Chondrocyte (in vitro differentiated cells): Measurements from ENCODE around the gene CNOT6. TPM values are rescaled to one million over a fixed set of nuclear protein-coding genes. Genes with fewer than 3 reads are reported as not detected.
"Not testable (repeated sequence)": the region's sequence is repeated elsewhere in the genome, so short reads cannot be mapped to it uniquely, and the experiment has no call there.

Experiments used
- DNase-seq: peaks from one replicate; pipeline ENCODE4 v3.0.0; 2021; ENCODE audit warnings: mixed read lengths, low spot score
- H3K27ac Mint-ChIP-seq: one replicate; pipeline ENCODE4 v1.8.0; 2021; ENCODE audit warnings: mild to moderate bottlenecking, moderate library complexity, mixed read lengths; ENCODE audit not compliant: unreplicated experiment
- H3K27me3 Mint-ChIP-seq: 2 replicates; pipeline ENCODE4 v1.8.0; 2021; ENCODE audit warnings: low read depth, mixed read lengths
- H3K36me3 Mint-ChIP-seq: 2 replicates; pipeline ENCODE4 v1.8.0; 2021; ENCODE audit warnings: low read depth, mixed read lengths
- H3K4me1 Mint-ChIP-seq: 2 replicates; pipeline ENCODE4 v1.8.0; 2021; ENCODE audit warnings: low read depth, mild to moderate bottlenecking, mixed read lengths
- H3K4me3 Mint-ChIP-seq: one replicate; pipeline ENCODE4 v1.8.0; 2021; ENCODE audit warnings: mild to moderate bottlenecking, moderate library complexity, mixed read lengths; ENCODE audit not compliant: unreplicated experiment
- H3K9me3 Mint-ChIP-seq: 2 replicates; pipeline ENCODE4 v1.8.0; 2021; ENCODE audit warnings: low read depth, mixed read lengths
- long read RNA-seq: library from polyadenylated mRNA; stranded (forward); transcript quantifications from one replicate; pipeline ENCODE4 v2.0.0, GENCODE V29; 2021
- total RNA-seq: library from RNA; stranded (reverse); gene quantifications from 3 replicates; pipeline ENCODE4 v1.2.1, GENCODE V29; 2021
- TF ChIP-seq, protein P1 (sequence below): fragments of 200-600 bp; sonication (generic); IDR thresholded peaks from 2 replicates; pipeline ENCODE4 v1.5.0; 2021; ENCODE audit warnings: antibody characterized with exemption, mild to moderate bottlenecking, moderate library complexity

CNOT6 gene
- 20.4 to 24.7 TPM (median 22.5 TPM) in 3 replicates for total RNA-seq
- long read RNA-seq, full-length matches to known transcripts, result 3 of 10 reads
- long read RNA-seq, partial matches to known transcripts, result 3 of 10 reads
- long read RNA-seq, other reads (novel, unspliced or antisense), result 4 of 10 reads

- DNase-seq, result peak; percentile 97
- Mint-ChIP-seq H3K4me1 (peaks cover 29% of the 10 kb centered on the region), H3K27ac (peak within 1 kb of the TSS; percentile 94), H3K4me3 (peak within 1 kb of the TSS; percentile 84), H3K9me3 (no peaks in the 10 kb centered on the region), H3K27me3 (no peaks in the 10 kb centered on the region), H3K36me3 (no peaks in the 10 kb centered on the region)
- TF ChIP-seq, protein P1, sequence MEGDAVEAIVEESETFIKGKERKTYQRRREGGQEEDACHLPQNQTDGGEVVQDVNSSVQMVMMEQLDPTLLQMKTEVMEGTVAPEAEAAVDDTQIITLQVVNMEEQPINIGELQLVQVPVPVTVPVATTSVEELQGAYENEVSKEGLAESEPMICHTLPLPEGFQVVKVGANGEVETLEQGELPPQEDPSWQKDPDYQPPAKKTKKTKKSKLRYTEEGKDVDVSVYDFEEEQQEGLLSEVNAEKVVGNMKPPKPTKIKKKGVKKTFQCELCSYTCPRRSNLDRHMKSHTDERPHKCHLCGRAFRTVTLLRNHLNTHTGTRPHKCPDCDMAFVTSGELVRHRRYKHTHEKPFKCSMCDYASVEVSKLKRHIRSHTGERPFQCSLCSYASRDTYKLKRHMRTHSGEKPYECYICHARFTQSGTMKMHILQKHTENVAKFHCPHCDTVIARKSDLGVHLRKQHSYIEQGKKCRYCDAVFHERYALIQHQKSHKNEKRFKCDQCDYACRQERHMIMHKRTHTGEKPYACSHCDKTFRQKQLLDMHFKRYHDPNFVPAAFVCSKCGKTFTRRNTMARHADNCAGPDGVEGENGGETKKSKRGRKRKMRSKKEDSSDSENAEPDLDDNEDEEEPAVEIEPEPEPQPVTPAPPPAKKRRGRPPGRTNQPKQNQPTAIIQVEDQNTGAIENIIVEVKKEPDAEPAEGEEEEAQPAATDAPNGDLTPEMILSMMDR, result no peak
Observed at GRCh38 chr5:180494060-180494509, at the start of gene CNOT6. Gene CNOT6, plus strand, starts transcription at chr5:180494379. Its CDS starts 34,898 bp downstream, at chr5:180529277.

DNA sequence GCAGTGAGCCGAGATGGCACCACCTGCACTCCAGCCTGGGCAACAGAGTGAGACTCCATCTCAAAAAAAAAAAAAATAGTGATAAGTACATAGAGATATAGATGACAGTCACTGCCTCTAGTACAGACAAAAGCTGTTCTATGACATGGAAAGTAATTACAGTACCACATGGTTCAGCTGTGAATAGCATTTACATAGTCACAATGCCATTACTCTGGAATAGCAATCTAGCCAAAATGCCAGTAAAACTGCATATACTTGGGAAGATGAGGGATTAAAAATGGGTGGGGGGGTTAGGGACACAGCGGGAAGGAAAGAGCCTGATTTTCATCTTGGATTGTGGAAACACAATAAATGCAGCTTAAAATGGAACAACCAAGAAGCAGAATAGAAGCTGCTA is 39.4 kb upstream of the CNOT6 start:
- Mint-ChIP-seq H3K27ac (no peak overlapping the region), H3K4me3 (no peak overlapping the region), H3K27me3 (peaks cover 31% of the 10 kb centered on the region), H3K4me1 (no peaks in the 10 kb centered on the region), H3K9me3 (peaks cover 3% of the 10 kb centered on the region), H3K36me3 (no peaks in the 10 kb centered on the region)
- DNase-seq, result no peak
- TF ChIP-seq, protein P1, result no peak

DNA sequence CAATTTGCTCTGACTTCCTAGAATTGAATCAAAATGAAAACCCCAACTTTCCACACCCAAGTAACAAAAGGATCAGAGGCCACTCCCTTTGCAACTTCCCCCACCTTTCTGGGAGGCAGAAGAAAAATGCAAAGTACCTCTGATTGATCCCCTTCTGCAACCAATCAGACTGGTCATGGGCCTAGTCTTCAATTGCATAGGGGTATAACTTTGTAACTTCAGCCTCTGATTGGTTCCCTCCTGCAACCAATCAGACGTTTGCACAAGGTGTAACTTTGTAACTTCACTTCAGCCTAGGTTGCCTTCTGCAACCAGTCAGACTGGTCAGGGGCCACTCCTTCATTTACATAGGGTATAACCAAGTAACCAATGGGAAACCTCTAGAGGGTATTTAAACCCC is 38.3 kb upstream of the CNOT6 start:
- TF ChIP-seq, protein P1, result no peak
- H3K4me3 Mint-ChIP-seq, result no peak overlapping the region
- H3K36me3 Mint-ChIP-seq, result no peaks in the 10 kb centered on the region
- H3K27me3 Mint-ChIP-seq, result peaks cover 24% of the 10 kb centered on the region
- H3K4me1 Mint-ChIP-seq, result no peaks in the 10 kb centered on the region
- no peak overlapping the region for H3K27ac Mint-ChIP-seq
- DNase-seq, result no peak
- peaks cover 3% of the 10 kb centered on the region for H3K9me3 Mint-ChIP-seq

DNA sequence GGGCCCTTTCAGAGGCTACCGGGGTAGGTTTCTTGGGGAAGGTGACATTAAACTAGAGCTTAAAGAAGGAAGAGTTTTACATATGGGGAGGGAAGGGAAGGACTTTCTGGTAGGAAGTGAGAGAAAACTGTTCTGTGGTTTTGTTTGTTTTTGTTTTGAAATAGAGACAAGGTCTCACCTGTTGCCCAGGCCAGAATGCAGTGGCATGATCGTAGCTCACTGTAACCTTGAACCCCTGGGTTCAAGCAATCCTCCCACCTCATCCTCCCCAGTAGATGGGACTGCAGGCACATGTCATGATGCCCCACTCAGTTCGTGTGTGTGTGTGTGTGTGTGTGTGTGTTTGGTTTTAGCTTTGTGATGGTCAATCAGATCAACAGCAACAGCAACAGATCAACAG is 37.4 kb upstream of the CNOT6 start:
- Mint-ChIP-seq H3K36me3 (no peaks in the 10 kb centered on the region), H3K4me1 (no peaks in the 10 kb centered on the region), H3K9me3 (peaks cover 3% of the 10 kb centered on the region), H3K27ac (no peak overlapping the region), H3K27me3 (peaks cover 18% of the 10 kb centered on the region), H3K4me3 (no peak overlapping the region)
- no peak for DNase-seq
- TF ChIP-seq, protein P1, result no peak

DNA sequence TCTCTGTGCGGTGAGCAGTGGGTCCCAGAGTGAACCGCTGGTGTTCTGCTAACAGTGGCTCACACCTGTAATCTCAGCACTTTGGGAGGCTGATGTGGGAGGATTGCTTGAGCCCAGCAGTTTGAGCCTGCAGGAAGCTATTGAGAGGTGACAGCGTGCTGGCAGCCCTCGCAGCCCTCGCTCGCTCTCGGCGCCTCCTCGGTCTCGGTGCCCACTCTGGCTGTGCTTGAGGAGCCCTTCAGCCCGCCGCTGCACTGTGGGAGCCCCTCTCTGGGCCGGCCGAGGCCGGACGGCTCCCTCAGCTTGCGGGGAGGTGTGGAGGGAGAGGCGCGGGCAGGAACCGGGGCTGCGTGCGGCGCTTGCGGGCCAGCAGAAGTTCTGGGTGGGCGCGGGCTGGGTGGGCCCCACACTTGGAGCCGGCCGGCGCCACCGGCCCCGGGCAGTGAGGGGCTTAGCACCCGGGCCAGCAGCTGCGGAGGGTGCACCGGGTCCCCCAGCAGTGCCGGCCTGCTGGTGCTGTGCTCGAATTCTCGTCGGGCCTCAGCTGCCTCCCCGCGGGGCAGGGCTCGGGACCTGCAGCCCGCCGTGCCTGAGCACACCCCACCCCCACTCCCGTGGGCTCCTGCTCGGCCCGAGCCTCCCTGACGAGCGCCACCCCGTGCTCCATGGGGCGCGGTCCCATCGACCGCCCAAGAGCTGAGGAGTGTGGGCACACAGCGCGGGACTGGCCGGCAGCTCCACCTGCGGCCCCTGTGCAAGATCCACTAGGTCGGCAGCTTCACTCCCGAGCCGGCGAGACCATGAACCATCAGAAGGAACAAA is 35.1 kb upstream of the CNOT6 start:
- not testable (repeated sequence) for H3K27ac Mint-ChIP-seq, H3K4me3 Mint-ChIP-seq, H3K4me1 Mint-ChIP-seq, H3K9me3 Mint-ChIP-seq, H3K36me3 Mint-ChIP-seq, H3K27me3 Mint-ChIP-seq
- peak; percentile 63 for DNase-seq

- H3K4me3 Mint-ChIP-seq, H3K4me1 Mint-ChIP-seq, H3K9me3 Mint-ChIP-seq: not testable (repeated sequence)
Observed at GRCh38 chr5:180459674-180460142, 34.5 kb upstream of the CNOT6 start.

More at GRCh38 chr5:180459674-180460142, 34.5 kb upstream of the CNOT6 start:
- not testable (repeated sequence) for H3K27ac Mint-ChIP-seq, H3K27me3 Mint-ChIP-seq, H3K36me3 Mint-ChIP-seq
- peak; percentile 24 for DNase-seq
